CD4-positive, alpha-beta T cell treated with Interleukin-17A for 1 hour (primary cell): Measurements from ENCODE around the gene HSPA4.

Source experiments
- DNase-seq: peaks from one replicate; pipeline ENCODE4 v3.0.0-alpha.2; 2020

Gene HSPA4

GRCh38 chr5:133106761-133107572 is 55.2 kb downstream of the HSPA4 start:
- DNase-seq: no peak

GRCh38 chr5:133108481-133108921 is 56.7 kb downstream of the HSPA4 start:
- no peak for DNase-seq

- no peak for DNase-seq
Observed at GRCh38 chr5:133109655-133110483, 58.1 kb downstream of the HSPA4 start.

GRCh38 chr5:133110709-133111108 is 58.9 kb downstream of the HSPA4 start:
- no peak for DNase-seq

GRCh38 chr5:133111299-133111698 is 59.5 kb downstream of the HSPA4 start:
- peak; percentile 75 for DNase-seq

- DNase-seq: no peak
Observed at GRCh38 chr5:133112026-133112660, 60.3 kb downstream of the HSPA4 start.

- no peak for DNase-seq
Observed at GRCh38 chr5:133113331-133114061, 61.7 kb downstream of the HSPA4 start.

- no peak for DNase-seq
Observed at GRCh38 chr5:133114166-133114932, 62.5 kb downstream of the HSPA4 start.

GRCh38 chr5:133114933-133115310 is 63.1 kb downstream of the HSPA4 start:
- DNase-seq: no peak

- no peak for DNase-seq
Observed at GRCh38 chr5:133116601-133117000, 64.8 kb downstream of the HSPA4 start.

GRCh38 chr5:133117166-133117911 is 65.5 kb downstream of the HSPA4 start:
- DNase-seq: no peak

GRCh38 chr5:133117912-133118445 is 66.2 kb downstream of the HSPA4 start:
- no peak for DNase-seq

GRCh38 chr5:133118741-133119140 is 66.9 kb downstream of the HSPA4 start:
- no peak for DNase-seq

GRCh38 chr5:133119233-133119711 is 67.5 kb downstream of the HSPA4 start:
- no peak for DNase-seq

GRCh38 chr5:133120156-133120750 is 68.4 kb downstream of the HSPA4 start:
- no peak for DNase-seq

- no peak for DNase-seq
Observed at GRCh38 chr5:133121080-133121479, 69.3 kb downstream of the HSPA4 start.

- no peak for DNase-seq
Observed at GRCh38 chr5:133121611-133122150, 69.9 kb downstream of the HSPA4 start.

- DNase-seq: no peak
Observed at GRCh38 chr5:133122711-133123110, 70.9 kb downstream of the HSPA4 start.

- no peak for DNase-seq
Observed at GRCh38 chr5:133123297-133123696, 71.5 kb downstream of the HSPA4 start.

GRCh38 chr5:133124891-133125290 is 73.1 kb downstream of the HSPA4 start:
- DNase-seq: no peak
